Measurements from ENCODE around the gene CA7.

CA7 gene

DNA sequence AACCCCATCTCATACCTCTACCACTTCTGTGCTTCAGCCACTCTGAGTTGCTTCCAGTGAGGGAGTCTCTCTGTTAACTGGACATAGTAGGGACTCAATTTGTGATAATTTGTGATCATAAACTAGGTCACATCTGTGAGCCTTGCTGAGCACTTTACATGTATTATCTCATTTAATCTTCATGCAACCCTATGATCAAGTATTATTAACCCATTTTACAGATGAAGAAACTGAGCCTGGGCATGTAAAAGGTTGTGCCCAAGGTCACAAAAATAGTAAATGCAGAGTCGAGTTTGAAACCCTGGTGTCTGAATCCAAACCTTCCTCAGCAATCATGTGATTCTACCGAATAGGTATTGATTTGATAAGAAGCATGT is 54.7 kb downstream of the CA7 start:
- Histone ChIP-seq H3K9me3 (ENCODE audit: low read length) (no peaks in the 10 kb centered on the region), H3K4me3 (ENCODE audit: low read length) (no peak overlapping the region)

DNA sequence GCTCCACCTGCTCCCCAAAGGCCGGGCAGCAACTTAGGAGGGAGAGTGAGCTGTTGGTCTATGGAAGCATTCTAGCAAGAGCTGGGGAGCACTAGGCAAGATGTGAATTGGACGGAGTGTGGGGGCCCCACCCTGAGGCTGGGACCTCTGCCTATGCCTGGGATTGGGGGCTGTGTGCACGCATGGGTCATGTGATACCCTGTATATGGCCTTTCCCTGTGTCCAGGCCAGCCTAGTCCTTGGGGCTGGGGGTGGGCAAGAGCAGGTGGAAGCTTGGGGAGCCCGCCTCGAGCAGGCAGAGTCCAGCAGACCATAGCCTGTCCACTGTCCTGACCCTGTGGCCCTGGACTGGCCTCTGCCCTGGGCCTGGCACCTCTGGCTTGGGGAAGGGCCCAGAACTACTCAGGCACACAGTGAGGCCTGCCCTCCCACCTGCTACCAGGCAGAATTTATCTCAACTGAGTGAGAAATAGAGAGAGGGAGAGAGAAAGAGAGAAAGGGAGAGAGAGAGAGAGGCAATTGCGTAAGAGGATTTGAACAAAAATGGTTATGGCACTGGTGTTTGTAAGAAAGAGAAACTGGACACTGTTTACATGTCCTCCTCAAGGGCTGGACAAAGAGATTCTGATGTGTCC is 55.2 kb downstream of the CA7 start:
- H3K4me3 ChIP-seq (ENCODE audit: low read length), result no peak overlapping the region
- peaks cover 12% of the 10 kb centered on the region for H3K4me1 ChIP-seq (ENCODE audit: insufficient read depth, low read length)
- H3K36me3 ChIP-seq (ENCODE audit: insufficient read depth, low read length), result no peaks in the 10 kb centered on the region
- no peaks in the 10 kb centered on the region for H3K27me3 ChIP-seq (ENCODE audit: insufficient read depth, low read length)
- H2AFZ ChIP-seq (ENCODE audit: low read depth, low read length), result peak overlapping the region; percentile 6
- no peaks in the 10 kb centered on the region for H3K9me3 ChIP-seq (ENCODE audit: low read length)

More for the DNA sequence above, 54.7 kb downstream of the CA7 start:
- H3K4me1 ChIP-seq (ENCODE audit: insufficient read depth, low read length), result peaks cover 12% of the 10 kb centered on the region
- no peaks in the 10 kb centered on the region for H3K27me3 ChIP-seq (ENCODE audit: insufficient read depth, low read length)
- no peak overlapping the region for H2AFZ ChIP-seq (ENCODE audit: low read depth, low read length)
- H3K36me3 ChIP-seq (ENCODE audit: insufficient read depth, low read length), result no peaks in the 10 kb centered on the region

DNA sequence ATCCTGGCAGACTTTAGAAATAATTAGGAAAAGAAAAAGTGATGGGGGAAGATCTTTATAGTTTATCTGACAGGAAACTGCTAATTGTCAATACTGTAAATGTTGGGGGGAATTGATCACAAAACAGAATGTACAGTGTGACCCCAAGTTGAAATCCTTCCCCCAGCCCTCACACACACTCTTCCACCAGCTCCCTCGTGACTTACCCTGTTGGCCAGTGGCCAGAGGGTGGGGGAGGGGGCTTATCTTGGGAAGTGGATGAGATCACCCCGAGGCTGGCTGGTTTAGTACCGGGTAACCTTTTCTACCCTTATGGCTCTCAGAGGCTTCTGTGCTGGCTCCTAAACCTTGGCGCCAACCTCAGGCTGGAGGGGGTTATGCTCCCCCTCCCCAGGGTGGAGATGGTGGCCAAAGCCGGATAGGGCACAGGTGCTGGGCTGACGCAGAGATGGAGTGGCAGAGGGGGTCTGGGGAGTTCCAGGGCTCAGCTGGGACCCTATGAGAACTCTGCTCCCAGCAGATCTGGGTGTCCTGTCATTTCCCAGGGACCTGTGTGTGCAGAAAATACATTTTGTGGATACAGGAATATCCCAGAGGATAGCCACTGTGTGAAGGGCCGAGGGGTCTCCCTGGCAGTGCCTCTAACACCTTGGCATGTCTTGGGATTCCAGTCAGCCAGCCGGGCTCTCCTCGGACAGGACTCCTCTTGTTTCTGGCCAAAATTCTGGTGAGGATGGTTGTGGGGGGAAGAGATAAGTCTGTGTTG is 55.9 kb downstream of the CA7 start:
- Histone ChIP-seq H3K9me3 (ENCODE audit: low read length) (no peaks in the 10 kb centered on the region), H2AFZ (ENCODE audit: low read depth, low read length) (peak overlapping the region; percentile 6), H3K4me1 (ENCODE audit: insufficient read depth, low read length) (peaks cover 12% of the 10 kb centered on the region), H3K4me3 (ENCODE audit: low read length) (no peak overlapping the region), H3K36me3 (ENCODE audit: insufficient read depth, low read length) (no peaks in the 10 kb centered on the region), H3K27me3 (ENCODE audit: insufficient read depth, low read length) (no peaks in the 10 kb centered on the region)

DNA sequence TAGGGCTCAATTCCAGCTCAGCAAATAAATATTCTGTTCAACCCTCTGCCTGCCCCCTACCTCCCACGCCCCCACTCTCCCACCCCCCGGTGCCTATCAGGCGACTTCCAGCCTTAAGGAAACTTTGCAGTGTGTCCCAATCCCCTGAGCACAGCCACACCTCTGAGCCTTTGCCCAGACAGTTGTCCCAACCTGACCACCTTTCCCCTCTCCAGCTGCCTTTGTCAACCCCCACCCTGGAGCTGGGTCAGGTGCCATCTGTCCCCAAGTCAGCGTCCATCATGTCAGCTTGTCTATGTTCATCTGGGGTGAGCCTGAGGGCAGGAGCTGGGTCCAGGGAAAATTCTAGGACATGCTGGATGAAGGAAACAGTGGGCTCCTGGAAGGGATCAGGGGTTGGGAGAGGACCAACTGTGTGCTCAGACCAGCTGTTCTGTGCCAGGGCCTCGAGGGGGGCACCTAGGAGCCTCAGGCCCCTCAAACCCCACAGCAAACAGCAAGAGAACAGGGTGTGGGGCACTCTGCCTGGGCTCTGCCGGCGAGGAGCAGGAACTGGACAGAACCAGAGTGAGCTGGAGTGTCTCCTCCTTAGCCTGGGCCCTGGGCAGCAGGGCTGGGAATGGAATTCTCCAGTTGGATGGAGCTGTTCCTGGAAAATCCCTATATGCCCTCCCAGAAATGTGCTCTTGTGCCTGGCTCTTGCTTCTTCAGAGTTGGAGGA is 56.7 kb downstream of the CA7 start:
- Histone ChIP-seq H3K27me3 (ENCODE audit: insufficient read depth, low read length) (no peaks in the 10 kb centered on the region), H2AFZ (ENCODE audit: low read depth, low read length) (no peak overlapping the region), H3K9me3 (ENCODE audit: low read length) (no peaks in the 10 kb centered on the region), H3K4me1 (ENCODE audit: insufficient read depth, low read length) (peaks cover 12% of the 10 kb centered on the region), H3K4me3 (ENCODE audit: low read length) (no peak overlapping the region), H3K36me3 (ENCODE audit: insufficient read depth, low read length) (no peaks in the 10 kb centered on the region)

DNA sequence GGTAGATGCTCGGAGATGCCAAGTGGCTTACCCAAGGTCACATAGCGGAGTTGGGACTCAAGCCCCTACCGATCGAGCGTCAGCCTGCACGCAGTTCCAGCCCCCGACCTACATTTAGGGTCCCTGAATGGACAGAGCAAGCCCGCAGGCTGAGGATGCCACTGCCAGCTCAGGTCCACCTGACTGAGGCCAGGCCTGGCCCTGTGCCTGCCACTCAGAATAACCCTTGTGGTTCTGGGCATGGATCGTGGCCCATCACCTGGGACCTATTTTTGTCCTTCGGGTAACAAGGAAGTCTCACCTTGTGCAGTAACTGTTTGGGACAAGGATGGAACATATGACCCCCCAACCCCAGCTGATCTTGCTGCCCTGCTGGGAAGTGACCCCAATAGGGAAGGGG is 57.4 kb downstream of the CA7 start:
- no peaks in the 10 kb centered on the region for H3K9me3 ChIP-seq (ENCODE audit: low read length)
- H3K27me3 ChIP-seq (ENCODE audit: insufficient read depth, low read length), result no peaks in the 10 kb centered on the region
- H3K36me3 ChIP-seq (ENCODE audit: insufficient read depth, low read length), result no peaks in the 10 kb centered on the region
- H3K4me3 ChIP-seq (ENCODE audit: low read length), result no peak overlapping the region
- H2AFZ ChIP-seq (ENCODE audit: low read depth, low read length), result no peak overlapping the region
- H3K4me1 ChIP-seq (ENCODE audit: insufficient read depth, low read length), result peaks cover 12% of the 10 kb centered on the region

DNA sequence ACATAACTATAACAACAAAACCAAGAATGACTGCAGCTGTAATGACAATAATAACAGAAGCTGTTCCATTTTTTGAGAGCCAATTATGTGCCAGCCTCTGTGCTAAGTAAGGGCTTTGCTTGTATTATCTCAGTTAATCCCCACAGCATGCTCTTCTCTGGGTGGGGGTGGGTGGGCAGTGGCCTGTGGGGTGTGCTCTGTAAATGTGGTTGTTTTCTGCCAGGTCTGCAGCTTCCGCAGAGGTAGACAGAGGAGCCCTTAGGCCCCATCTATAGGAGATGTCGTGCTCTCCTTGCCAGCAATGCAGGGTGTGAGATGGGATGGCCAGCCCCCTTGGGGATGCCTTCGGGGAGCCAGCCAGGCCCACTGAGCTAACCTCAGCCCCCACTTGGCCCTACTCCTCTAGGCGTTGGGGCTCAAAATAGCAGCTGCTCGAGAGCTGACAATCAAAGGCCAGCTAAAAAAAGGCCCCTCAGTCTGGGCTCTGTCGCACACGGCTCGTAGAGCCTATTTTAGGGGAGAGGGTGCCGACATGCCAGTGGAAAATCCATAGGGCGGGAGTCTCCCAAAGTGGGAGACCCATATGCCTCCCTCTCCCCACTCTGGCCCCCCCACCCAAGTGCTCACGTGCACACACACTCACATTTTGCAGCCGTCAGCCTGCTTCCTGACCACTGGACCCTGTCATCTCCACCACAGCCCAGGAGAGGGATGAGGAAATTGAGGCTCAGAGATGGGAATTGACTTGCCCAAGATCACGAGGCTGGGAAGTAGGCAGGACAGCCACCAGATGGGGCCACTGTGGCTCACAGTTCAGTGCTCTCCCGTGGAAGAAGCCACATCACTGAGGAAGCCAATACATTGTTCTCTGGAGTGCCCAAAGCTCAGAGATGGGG is 58.7 kb downstream of the CA7 start:
- Histone ChIP-seq H3K27me3 (ENCODE audit: insufficient read depth, low read length) (peaks cover 5% of the 10 kb centered on the region), H2AFZ (ENCODE audit: low read depth, low read length) (no peak overlapping the region), H3K36me3 (ENCODE audit: insufficient read depth, low read length) (no peaks in the 10 kb centered on the region), H3K9me3 (ENCODE audit: low read length) (no peaks in the 10 kb centered on the region), H3K4me1 (ENCODE audit: insufficient read depth, low read length) (peaks cover 12% of the 10 kb centered on the region), H3K4me3 (ENCODE audit: low read length) (no peak overlapping the region)

Measured in neuron (in vitro differentiated cells).